Hepatocyte (in vitro differentiated cells): Measurements from ENCODE around the gene TPRA1. TPM values are rescaled to one million over a fixed set of nuclear protein-coding genes. Genes with fewer than 3 reads are reported as not detected.

Experiments
- DNase-seq: peaks from one replicate; pipeline ENCODE4 v3.0.0-alpha.2; 2016; ENCODE audit warnings: low spot score
- H2AFZ ChIP-seq: fragments of 200-600 bp; sonication (generic); 2 replicates; pipeline ENCODE4 v1.6.0; 2016; ENCODE audit warnings: antibody characterized with exemption, mild to moderate bottlenecking
- H3K27ac ChIP-seq: fragments of 200-600 bp; sonication (generic); 2 replicates; pipeline ENCODE4 v1.5.1; 2016; ENCODE audit warnings: mild to moderate bottlenecking
- H3K27me3 ChIP-seq: fragments of 200-600 bp; sonication (generic); 2 replicates; pipeline ENCODE4 v1.6.1; 2016
- H3K36me3 ChIP-seq: fragments of 200-600 bp; sonication (generic); replicated peaks from 2 replicates; pipeline ENCODE4 v1.5.1; 2016; ENCODE audit warnings: low read depth; ENCODE audit not compliant: insufficient read depth
- H3K4me1 ChIP-seq: fragments of 200-600 bp; sonication (generic); 2 replicates; pipeline ENCODE4 v1.5.1; 2016; ENCODE audit warnings: mild to moderate bottlenecking, moderate library complexity; ENCODE audit not compliant: insufficient read depth
- H3K4me2 ChIP-seq: fragments of 200-600 bp; sonication (generic); 2 replicates; pipeline ENCODE4 v1.6.0; 2016
- H3K4me3 ChIP-seq: fragments of 200-600 bp; sonication (generic); 2 replicates; pipeline ENCODE4 v1.5.1; 2016; ENCODE audit warnings: mild to moderate bottlenecking
- H3K79me2 ChIP-seq: fragments of 200-600 bp; sonication (generic); 2 replicates; pipeline ENCODE4 v1.6.0; 2017; ENCODE audit warnings: mild to moderate bottlenecking
- H3K9me2 ChIP-seq: fragments of 200-600 bp; sonication (generic); replicated peaks from 2 replicates; pipeline ENCODE4 v1.6.0; 2017; ENCODE audit warnings: mild to moderate bottlenecking; ENCODE audit not compliant: insufficient read depth
- H3K9me3 ChIP-seq: fragments of 200-600 bp; sonication (generic); 2 replicates; pipeline ENCODE4 v1.5.1; 2016; ENCODE audit warnings: low read depth, mild to moderate bottlenecking
- H4K20me1 ChIP-seq: fragments of 200-600 bp; sonication (generic); 2 replicates; pipeline ENCODE4 v1.6.0; 2016; ENCODE audit warnings: mild to moderate bottlenecking; ENCODE audit not compliant: insufficient read depth, poor library complexity, severe bottlenecking
- EZH2 ChIP-seq: fragments of 200-600 bp; sonication (generic); IDR thresholded peaks from 2 replicates; pipeline ENCODE4 v1.6.1; 2016; ENCODE audit warnings: antibody characterized with exemption, mild to moderate bottlenecking, borderline replicate concordance
- EZH2phosphoT487 ChIP-seq: fragments of 200-600 bp; sonication (generic); IDR thresholded peaks from one replicate; pipeline ENCODE4 v1.6.1; 2018; ENCODE audit warnings: antibody characterized with exemption, mild to moderate bottlenecking, low read depth, moderate library complexity; ENCODE audit not compliant: unreplicated experiment, severe bottlenecking
- whole genome bisulfite sequencing: methylation state at CpG from one replicate; pipeline ENCODE4 v1.1.6; 2016; ENCODE audit warnings: low lambda C conversion rate; ENCODE audit errors: missing lambda C conversion rate; 5-methylcytosine and 5-hydroxymethylcytosine counted together
- polyA plus RNA-seq: library from polyadenylated mRNA; unstranded; fragments of >200 nt; fragmentation: Nextera tagmentation; extraction: Ambion mirVana; gene quantifications from 2 replicates; pipeline ENCODE4 v1.2.1, GENCODE V29; 2016
- total RNA-seq: library from RNA; depleted of rRNA; stranded (reverse); fragments of >200 nt; gene quantifications from 2 replicates; pipeline ENCODE4 v1.2.3, GENCODE V29; 2014
- TF ChIP-seq, protein P1 (sequence below): fragments of 200-600 bp; sonication (generic); IDR thresholded peaks from 2 replicates; pipeline ENCODE4 v1.5.1; 2016; ENCODE audit warnings: antibody characterized with exemption, mild to moderate bottlenecking; ENCODE audit not compliant: poor library complexity

Gene TPRA1
- total and polyA plus RNA-seq, 2 experiments from 2014 or later = 41.0 to 57.2 TPM

DNA sequence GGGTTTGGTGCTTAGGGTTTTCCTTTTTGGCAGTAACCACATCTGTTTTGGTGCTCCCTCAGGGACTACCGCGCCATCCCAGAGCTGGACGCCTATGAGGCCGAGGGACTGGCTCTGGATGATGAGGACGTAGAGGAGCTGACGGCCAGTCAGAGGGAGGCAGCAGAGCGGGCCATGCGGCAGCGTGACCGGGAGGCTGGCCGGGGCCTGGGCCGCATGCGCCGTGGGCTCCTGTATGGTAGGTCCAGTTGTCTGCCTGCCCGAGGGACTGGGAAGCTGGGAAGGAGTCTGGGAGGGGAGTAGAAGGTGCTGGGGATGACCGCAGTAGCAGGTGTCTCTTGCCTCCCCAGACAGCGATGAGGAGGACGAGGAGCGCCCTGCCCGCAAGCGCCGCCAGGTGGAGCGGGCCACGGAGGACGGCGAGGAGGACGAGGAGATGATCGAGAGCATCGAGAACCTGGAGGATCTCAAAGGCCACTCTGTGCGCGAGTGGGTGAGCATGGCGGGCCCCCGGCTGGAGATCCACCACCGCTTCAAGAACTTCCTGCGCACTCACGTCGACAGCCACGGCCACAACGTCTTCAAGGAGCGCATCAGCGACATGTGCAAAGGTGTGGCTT lies 14.1 kb upstream of the TPRA1 start:
- Histone ChIP-seq H3K27me3 (no peaks in the 10 kb centered on the region), H2AFZ (no peak overlapping the region), H3K9me3 (no peaks in the 10 kb centered on the region), H4K20me1 (no peaks in the 10 kb centered on the region), H3K36me3 (no peaks in the 10 kb centered on the region), H3K9me2 (no peaks in the 10 kb centered on the region), H3K27ac (no peak overlapping the region), H3K4me3 (no peak overlapping the region), H3K79me2 (peaks cover 12% of the 10 kb centered on the region), H3K4me2 (no peak overlapping the region), H3K4me1 (no peaks in the 10 kb centered on the region)
- DNase-seq = no peak
- no peak for TF ChIP-seq EZH2phosphoT487
- TF ChIP-seq, protein P1, sequence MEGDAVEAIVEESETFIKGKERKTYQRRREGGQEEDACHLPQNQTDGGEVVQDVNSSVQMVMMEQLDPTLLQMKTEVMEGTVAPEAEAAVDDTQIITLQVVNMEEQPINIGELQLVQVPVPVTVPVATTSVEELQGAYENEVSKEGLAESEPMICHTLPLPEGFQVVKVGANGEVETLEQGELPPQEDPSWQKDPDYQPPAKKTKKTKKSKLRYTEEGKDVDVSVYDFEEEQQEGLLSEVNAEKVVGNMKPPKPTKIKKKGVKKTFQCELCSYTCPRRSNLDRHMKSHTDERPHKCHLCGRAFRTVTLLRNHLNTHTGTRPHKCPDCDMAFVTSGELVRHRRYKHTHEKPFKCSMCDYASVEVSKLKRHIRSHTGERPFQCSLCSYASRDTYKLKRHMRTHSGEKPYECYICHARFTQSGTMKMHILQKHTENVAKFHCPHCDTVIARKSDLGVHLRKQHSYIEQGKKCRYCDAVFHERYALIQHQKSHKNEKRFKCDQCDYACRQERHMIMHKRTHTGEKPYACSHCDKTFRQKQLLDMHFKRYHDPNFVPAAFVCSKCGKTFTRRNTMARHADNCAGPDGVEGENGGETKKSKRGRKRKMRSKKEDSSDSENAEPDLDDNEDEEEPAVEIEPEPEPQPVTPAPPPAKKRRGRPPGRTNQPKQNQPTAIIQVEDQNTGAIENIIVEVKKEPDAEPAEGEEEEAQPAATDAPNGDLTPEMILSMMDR = no peak
- no peak for TF ChIP-seq EZH2
- WGBS = 96% methylated on average over 40 of the region's 41 CpGs

DNA sequence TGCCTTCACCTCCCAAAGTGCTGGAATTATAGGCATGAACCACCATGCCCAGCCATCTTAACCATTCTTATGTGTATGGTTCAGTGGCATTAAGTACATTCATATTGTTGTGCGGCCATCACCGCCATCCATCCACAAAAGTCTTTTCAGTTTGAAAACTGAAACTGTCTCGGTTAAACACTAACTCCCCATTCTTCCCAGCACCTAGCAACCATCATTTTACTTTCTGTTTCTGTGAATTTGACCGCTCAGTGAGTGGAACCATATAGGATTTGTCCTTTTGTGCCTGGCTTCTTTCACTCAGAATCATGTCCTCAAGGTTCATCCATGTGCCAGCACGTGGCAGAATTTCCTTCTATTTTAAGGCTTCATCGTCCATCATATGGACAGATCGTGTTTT lies 13.5 kb upstream of the TPRA1 start:
- Histone ChIP-seq H3K4me3 (no peak overlapping the region), H3K4me1 (peaks cover 3% of the 10 kb centered on the region), H3K27me3 (no peaks in the 10 kb centered on the region), H3K4me2 (no peak overlapping the region), H2AFZ (no peak overlapping the region), H3K36me3 (no peaks in the 10 kb centered on the region), H3K79me2 (peaks cover 19% of the 10 kb centered on the region), H3K27ac (no peak overlapping the region), H4K20me1 (no peaks in the 10 kb centered on the region), H3K9me2 (no peaks in the 10 kb centered on the region), H3K9me3 (no peaks in the 10 kb centered on the region)
- TF ChIP-seq EZH2phosphoT487 (no peak), EZH2 (no peak)
- TF ChIP-seq, protein P1 = no peak
- WGBS = 96% methylated on average over 7 of the region's 7 CpGs
- no peak for DNase-seq

GRCh38 chr3:127600749-127601456 lies 10.4 kb upstream of the TPRA1 start:
- 92% methylated on average over 6 of the region's 6 CpGs for WGBS
- Histone ChIP-seq H2AFZ (no peak overlapping the region), H3K4me2 (no peak overlapping the region), H3K27me3 (no peaks in the 10 kb centered on the region), H3K36me3 (no peaks in the 10 kb centered on the region), H4K20me1 (no peaks in the 10 kb centered on the region), H3K4me1 (peaks cover 7% of the 10 kb centered on the region), H3K9me2 (no peaks in the 10 kb centered on the region), H3K4me3 (no peak overlapping the region), H3K27ac (no peak overlapping the region), H3K9me3 (no peaks in the 10 kb centered on the region), H3K79me2 (peaks cover 22% of the 10 kb centered on the region)
- TF ChIP-seq EZH2phosphoT487 = no peak
- TF ChIP-seq, protein P1 = no peak
- no peak for TF ChIP-seq EZH2
- DNase-seq = no peak
